Measurements from ENCODE around the gene ANO10.
"Not testable (repeated sequence)": the region's sequence is repeated elsewhere in the genome, so short reads cannot be mapped to it uniquely, and the experiment has no call there.

Gene ANO10

GRCh38 chr3:43523454-43524053, 98.3 kb downstream of the ANO10 start:
- Histone ChIP-seq H3K14ac (ENCODE audit: low read length) (no peak overlapping the region), H3K36me3 (replicated peaks in 1 of 2; ENCODE audit: control insufficient read depth in 2 of 2, insufficient read depth in 2 of 2, low read length in 2 of 2) (peaks cover 0 to 3% of the 10 kb centered on the region in 2 donors), H2BK120ac (ENCODE audit: low read depth, low read length) (no peak overlapping the region), H3K18ac (ENCODE audit: low read length) (no peak overlapping the region), H3K4me3 (ENCODE audit: low read length in 2 of 2) (no peak overlapping the region), H2BK5ac (ENCODE audit: low read length) (no peak overlapping the region), H3K27ac (replicated peaks; ENCODE audit: low read length) (no peak overlapping the region), H2BK15ac (ENCODE audit: low read length) (no peak overlapping the region), H2AFZ (ENCODE audit: low read length) (no peak overlapping the region), H3K4ac (ENCODE audit: low read length) (no peak overlapping the region), H3K9me3 (replicated peaks in 1 of 2; ENCODE audit: control insufficient read depth in 2 of 2, insufficient read depth in 1 of 2, low read depth in 1 of 2, low read length in 2 of 2) (peaks cover 0 to 9% of the 10 kb centered on the region in 2 donors), H3K4me2 (ENCODE audit: insufficient read depth, low read length, poor library complexity, severe bottlenecking) (no peak overlapping the region), H4K91ac (ENCODE audit: low read depth, low read length, poor library complexity) (no peak overlapping the region), H4K8ac (ENCODE audit: low read depth, low read length) (no peak overlapping the region), H3K23ac (ENCODE audit: low read depth, low read length, poor library complexity) (no peak overlapping the region), H3K9ac (ENCODE audit: low read depth, low read length, poor library complexity) (no peak overlapping the region), H3K27me3 (ENCODE audit: control insufficient read depth in 3 of 3, insufficient read depth in 3 of 3, low read depth in 1 of 3, low read length in 3 of 3) (no peaks in the 10 kb centered on the region), H3K4me1 (ENCODE audit: control insufficient read depth in 2 of 2, insufficient read depth in 1 of 2, low read depth in 1 of 2, low read length in 2 of 2) (no peaks in the 10 kb centered on the region), H3K79me1 (ENCODE audit: low read depth, low read length) (no peaks in the 10 kb centered on the region), H2BK12ac (ENCODE audit: low read length) (no peak overlapping the region), H2AK5ac (ENCODE audit: low read depth, low read length) (no peak overlapping the region)
- no peak for DNase-seq (ENCODE audit: low spot score)
- no CpG with 5 or more reads among the region's 3 CpGs for WGBS, 2 donors (ENCODE audit: extremely low coverage in 2 of 2, insufficient read length in 2 of 2, insufficient replicate concordance in 1 of 2)

DNA sequence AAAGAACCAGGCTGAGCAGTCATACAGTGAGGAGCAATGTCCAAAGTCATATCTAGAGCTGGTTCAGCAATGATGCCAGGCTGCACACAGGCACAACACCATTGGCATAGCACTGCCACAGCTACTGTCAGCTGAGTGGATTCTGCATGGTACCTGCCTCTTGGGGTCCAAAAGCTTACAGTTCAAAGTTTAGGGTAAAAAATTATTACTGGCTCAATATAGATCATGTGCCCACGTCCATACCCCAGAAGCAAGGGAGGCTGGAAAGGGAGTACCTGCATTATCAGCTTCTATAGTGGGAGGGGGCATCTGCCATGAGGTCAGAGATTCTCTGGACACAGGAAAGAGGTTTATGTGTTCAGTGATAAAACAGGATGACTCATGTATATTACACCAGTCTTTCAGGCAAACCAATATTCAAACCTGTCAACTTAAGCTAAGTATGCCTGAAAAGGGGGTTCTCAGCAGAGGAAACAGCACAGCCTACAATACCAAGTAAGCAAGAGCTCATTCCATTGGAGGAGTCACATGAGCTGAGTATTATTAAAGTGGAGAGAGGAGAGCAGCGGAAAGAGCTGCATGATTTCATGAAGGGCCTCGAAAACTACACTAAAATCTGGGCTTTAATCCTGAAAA, 99.0 kb downstream of the ANO10 start:
- H3K4me2 ChIP-seq (ENCODE audit: insufficient read depth, low read length, poor library complexity, severe bottlenecking): no peak overlapping the region
- no peak overlapping the region for H4K8ac ChIP-seq (ENCODE audit: low read depth, low read length)
- H3K79me1 ChIP-seq (ENCODE audit: low read depth, low read length): no peaks in the 10 kb centered on the region
- no peak overlapping the region for H3K27ac ChIP-seq (replicated peaks; ENCODE audit: low read length)
- no peaks in the 10 kb centered on the region for H3K4me1 ChIP-seq (ENCODE audit: control insufficient read depth in 2 of 2, insufficient read depth in 1 of 2, low read depth in 1 of 2, low read length in 2 of 2)
- no peak overlapping the region for H3K18ac ChIP-seq (ENCODE audit: low read length)
- H2AFZ ChIP-seq (ENCODE audit: low read length): no peak overlapping the region
- no peaks in the 10 kb centered on the region for H3K27me3 ChIP-seq (ENCODE audit: control insufficient read depth in 3 of 3, insufficient read depth in 3 of 3, low read depth in 1 of 3, low read length in 3 of 3)
- peaks cover 0 to 8% of the 10 kb centered on the region in 2 donors for H3K9me3 ChIP-seq (replicated peaks in 1 of 2; ENCODE audit: control insufficient read depth in 2 of 2, insufficient read depth in 1 of 2, low read depth in 1 of 2, low read length in 2 of 2)
- H3K36me3 ChIP-seq (replicated peaks in 1 of 2; ENCODE audit: control insufficient read depth in 2 of 2, insufficient read depth in 2 of 2, low read length in 2 of 2): peaks cover 0 to 3% of the 10 kb centered on the region in 2 donors
- WGBS, 2 donors (ENCODE audit: extremely low coverage in 2 of 2, insufficient read length in 2 of 2, insufficient replicate concordance in 1 of 2): no CpG with 5 or more reads among the region's 3 CpGs
- no peak for DNase-seq (ENCODE audit: low spot score)
- H2BK5ac ChIP-seq (ENCODE audit: low read length): no peak overlapping the region
- no peak overlapping the region for H2BK15ac ChIP-seq (ENCODE audit: low read length)
- no peak overlapping the region for H2BK12ac ChIP-seq (ENCODE audit: low read length)
- no peak overlapping the region for H3K9ac ChIP-seq (ENCODE audit: low read depth, low read length, poor library complexity)
- H3K4ac ChIP-seq (ENCODE audit: low read length): no peak overlapping the region
- no peak overlapping the region for H2AK5ac ChIP-seq (ENCODE audit: low read depth, low read length)
- H3K14ac ChIP-seq (ENCODE audit: low read length): no peak overlapping the region
- no peak overlapping the region for H3K23ac ChIP-seq (ENCODE audit: low read depth, low read length, poor library complexity)
- no peak overlapping the region for H3K4me3 ChIP-seq (ENCODE audit: low read length in 2 of 2)
- H2BK120ac ChIP-seq (ENCODE audit: low read depth, low read length): no peak overlapping the region
- H4K91ac ChIP-seq (ENCODE audit: low read depth, low read length, poor library complexity): no peak overlapping the region

GRCh38 chr3:43521941-43522340, 99.9 kb downstream of the ANO10 start:
- Histone ChIP-seq H4K91ac (ENCODE audit: low read depth, low read length, poor library complexity) (no peak overlapping the region), H3K9me3 (replicated peaks in 1 of 2; ENCODE audit: control insufficient read depth in 2 of 2, insufficient read depth in 1 of 2, low read depth in 1 of 2, low read length in 2 of 2) (peaks cover 0 to 8% of the 10 kb centered on the region in 2 donors), H2BK12ac (ENCODE audit: low read length) (no peak overlapping the region), H2BK5ac (ENCODE audit: low read length) (no peak overlapping the region), H3K4me3 (ENCODE audit: low read length in 2 of 2) (no peak overlapping the region), H4K8ac (ENCODE audit: low read depth, low read length) (no peak overlapping the region), H2BK120ac (ENCODE audit: low read depth, low read length) (no peak overlapping the region), H2BK15ac (ENCODE audit: low read length) (no peak overlapping the region), H2AK5ac (ENCODE audit: low read depth, low read length) (no peak overlapping the region), H3K23ac (ENCODE audit: low read depth, low read length, poor library complexity) (no peak overlapping the region), H3K27me3 (ENCODE audit: control insufficient read depth in 3 of 3, insufficient read depth in 3 of 3, low read depth in 1 of 3, low read length in 3 of 3) (no peaks in the 10 kb centered on the region), H2AFZ (ENCODE audit: low read length) (no peak overlapping the region), H3K4me2 (ENCODE audit: insufficient read depth, low read length, poor library complexity, severe bottlenecking) (no peak overlapping the region), H3K4ac (ENCODE audit: low read length) (no peak overlapping the region), H3K79me1 (ENCODE audit: low read depth, low read length) (no peaks in the 10 kb centered on the region), H3K14ac (ENCODE audit: low read length) (no peak overlapping the region), H3K36me3 (replicated peaks in 1 of 2; ENCODE audit: control insufficient read depth in 2 of 2, insufficient read depth in 2 of 2, low read length in 2 of 2) (peaks cover 0 to 3% of the 10 kb centered on the region in 2 donors), H3K9ac (ENCODE audit: low read depth, low read length, poor library complexity) (no peak overlapping the region), H3K4me1 (ENCODE audit: control insufficient read depth in 2 of 2, insufficient read depth in 1 of 2, low read depth in 1 of 2, low read length in 2 of 2) (no peaks in the 10 kb centered on the region), H3K18ac (ENCODE audit: low read length) (no peak overlapping the region), H3K27ac (replicated peaks; ENCODE audit: low read length) (no peak overlapping the region)
- no CpG with 5 or more reads among the region's 1 CpG for WGBS, 2 donors (ENCODE audit: extremely low coverage in 2 of 2, insufficient read length in 2 of 2, insufficient replicate concordance in 1 of 2)
- DNase-seq (ENCODE audit: low spot score): no peak

DNA sequence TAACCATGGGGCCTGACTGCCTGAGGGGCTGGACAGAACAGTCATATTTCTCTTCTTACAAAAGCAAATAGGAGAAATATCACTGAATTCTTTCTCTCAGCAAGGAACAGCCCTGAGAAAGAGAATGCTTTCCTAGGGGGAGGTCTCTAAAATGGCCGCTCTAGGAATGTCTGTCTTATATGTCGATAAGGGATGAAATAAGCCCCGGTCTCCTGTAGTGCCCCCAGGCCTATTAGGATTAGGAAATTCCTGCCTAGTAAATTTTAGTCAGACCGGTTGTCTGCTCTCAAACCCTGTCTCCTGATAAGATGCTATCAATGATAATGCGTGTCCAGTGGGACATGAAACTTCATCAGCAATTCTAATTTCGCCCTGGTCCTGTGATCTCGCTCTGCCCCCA, 103.3 kb downstream of the ANO10 start:
- H3K14ac ChIP-seq (ENCODE audit: low read length); H2BK120ac ChIP-seq (ENCODE audit: low read depth, low read length); H3K23ac ChIP-seq (ENCODE audit: low read depth, low read length, poor library complexity); H3K79me1 ChIP-seq (ENCODE audit: low read depth, low read length); H4K91ac ChIP-seq (ENCODE audit: low read depth, low read length, poor library complexity); H3K27me3 ChIP-seq (ENCODE audit: control insufficient read depth in 3 of 3, insufficient read depth in 3 of 3, low read depth in 1 of 3, low read length in 3 of 3); DNase-seq (ENCODE audit: low spot score); H4K8ac ChIP-seq (ENCODE audit: low read depth, low read length); H2BK12ac ChIP-seq (ENCODE audit: low read length); H3K9ac ChIP-seq (ENCODE audit: low read depth, low read length, poor library complexity); H3K9me3 ChIP-seq (replicated peaks in 1 of 2; ENCODE audit: control insufficient read depth in 2 of 2, insufficient read depth in 1 of 2, low read depth in 1 of 2, low read length in 2 of 2); H2AFZ ChIP-seq (ENCODE audit: low read length); H3K4ac ChIP-seq (ENCODE audit: low read length); H3K4me2 ChIP-seq (ENCODE audit: insufficient read depth, low read length, poor library complexity, severe bottlenecking); H3K4me3 ChIP-seq (ENCODE audit: low read length in 2 of 2); H3K27ac ChIP-seq (replicated peaks; ENCODE audit: low read length); H2AK5ac ChIP-seq (ENCODE audit: low read depth, low read length); H2BK15ac ChIP-seq (ENCODE audit: low read length); H3K4me1 ChIP-seq (ENCODE audit: control insufficient read depth in 2 of 2, insufficient read depth in 1 of 2, low read depth in 1 of 2, low read length in 2 of 2); H2BK5ac ChIP-seq (ENCODE audit: low read length); H3K18ac ChIP-seq (ENCODE audit: low read length); H3K36me3 ChIP-seq (replicated peaks in 1 of 2; ENCODE audit: control insufficient read depth in 2 of 2, insufficient read depth in 2 of 2, low read length in 2 of 2): not testable (repeated sequence)
- no CpG with 5 or more reads among the region's 7 CpGs for WGBS, 2 donors (ENCODE audit: extremely low coverage in 2 of 2, insufficient read length in 2 of 2, insufficient replicate concordance in 1 of 2)
